ENCODE measurements around the gene USP47.

- TF ChIP-seq, protein P1, sequence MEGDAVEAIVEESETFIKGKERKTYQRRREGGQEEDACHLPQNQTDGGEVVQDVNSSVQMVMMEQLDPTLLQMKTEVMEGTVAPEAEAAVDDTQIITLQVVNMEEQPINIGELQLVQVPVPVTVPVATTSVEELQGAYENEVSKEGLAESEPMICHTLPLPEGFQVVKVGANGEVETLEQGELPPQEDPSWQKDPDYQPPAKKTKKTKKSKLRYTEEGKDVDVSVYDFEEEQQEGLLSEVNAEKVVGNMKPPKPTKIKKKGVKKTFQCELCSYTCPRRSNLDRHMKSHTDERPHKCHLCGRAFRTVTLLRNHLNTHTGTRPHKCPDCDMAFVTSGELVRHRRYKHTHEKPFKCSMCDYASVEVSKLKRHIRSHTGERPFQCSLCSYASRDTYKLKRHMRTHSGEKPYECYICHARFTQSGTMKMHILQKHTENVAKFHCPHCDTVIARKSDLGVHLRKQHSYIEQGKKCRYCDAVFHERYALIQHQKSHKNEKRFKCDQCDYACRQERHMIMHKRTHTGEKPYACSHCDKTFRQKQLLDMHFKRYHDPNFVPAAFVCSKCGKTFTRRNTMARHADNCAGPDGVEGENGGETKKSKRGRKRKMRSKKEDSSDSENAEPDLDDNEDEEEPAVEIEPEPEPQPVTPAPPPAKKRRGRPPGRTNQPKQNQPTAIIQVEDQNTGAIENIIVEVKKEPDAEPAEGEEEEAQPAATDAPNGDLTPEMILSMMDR (conservative IDR thresholded peaks at IDR 0.05; ENCODE audit: low read length), result peak; percentile 82
- no peak for TF ChIP-seq EZH2phosphoT487 (IDR thresholded peaks at IDR 0.05; ENCODE audit: borderline replicate concordance, low read depth, low read length)
Measured at GRCh38 chr11:11931461-11932055, 89.8 kb downstream of the USP47 start.
